ENCODE data around the gene PHLDB1. TPM values are rescaled to one million over a fixed set of nuclear protein-coding genes. Genes with fewer than 3 reads are reported as not detected.

PHLDB1 gene
- total RNA-seq, 1 experiment from 2014 or later, result 37.1 TPM

DNA sequence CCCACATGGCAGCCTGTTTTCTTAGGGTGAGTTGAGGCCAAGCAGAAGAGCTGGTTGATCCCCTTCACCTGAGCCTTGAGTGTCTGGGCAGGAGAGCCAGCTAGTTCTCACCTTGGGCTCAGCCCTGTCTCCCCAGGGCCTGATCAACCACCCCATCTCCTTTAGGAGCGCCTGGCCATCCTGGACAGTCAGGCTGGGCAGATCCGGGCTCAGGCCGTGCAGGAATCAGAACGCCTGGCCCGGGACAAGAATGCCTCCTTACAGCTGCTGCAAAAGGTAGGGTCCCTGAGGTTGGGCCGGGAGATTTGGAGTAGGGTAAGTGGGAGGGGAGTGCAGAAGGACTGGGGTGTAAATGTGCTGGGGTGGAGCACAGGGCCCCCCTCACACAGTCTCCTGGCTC, 31.3 kb downstream of the PHLDB1 start:
- BruUV-seq (replicated peaks), result no TSS peak
- H3K36me3 Mint-ChIP-seq (ENCODE audit: insufficient read depth, unreplicated experiment), result peaks cover 18% of the 10 kb centered on the region

DNA sequence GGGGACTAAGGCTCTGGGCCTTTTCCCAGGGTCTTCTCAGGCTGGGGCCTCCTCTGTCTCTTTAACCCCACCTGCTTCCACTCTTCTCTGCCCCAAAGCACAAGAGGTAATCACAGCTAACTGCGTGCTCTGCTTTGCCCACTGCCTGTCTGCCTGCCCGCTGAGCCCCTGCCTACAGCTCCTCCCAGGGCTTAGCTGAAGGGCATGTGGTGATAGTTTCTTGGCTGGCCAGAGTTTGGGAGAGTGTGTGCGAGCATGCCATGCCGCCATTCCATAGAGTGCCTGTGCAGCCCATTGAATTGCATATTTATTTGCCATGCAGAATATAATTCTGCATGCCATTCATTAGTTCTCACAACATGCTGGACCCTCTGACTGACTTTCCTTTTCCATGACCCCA, 32.5 kb downstream of the PHLDB1 start:
- CTCF ChIA-PET, result no interaction called here
- no peak overlapping the region for H3K4me3 Mint-ChIP-seq (ENCODE audit: low read depth, unreplicated experiment)
- no peaks in the 10 kb centered on the region for H3K9me3 Mint-ChIP-seq (ENCODE audit: low read depth, unreplicated experiment)
- peaks cover 11% of the 10 kb centered on the region for H3K4me1 Mint-ChIP-seq (ENCODE audit: low read depth, unreplicated experiment)
- H3K27ac Mint-ChIP-seq (ENCODE audit: unreplicated experiment), result no peak overlapping the region
- no peak for DNase-seq
- no peaks in the 10 kb centered on the region for H3K27me3 Mint-ChIP-seq (ENCODE audit: unreplicated experiment)
- peaks cover 12% of the 10 kb centered on the region for H3K36me3 Mint-ChIP-seq (ENCODE audit: insufficient read depth, unreplicated experiment)
- BruUV-seq (replicated peaks), result no TSS peak
- TF ChIP-seq, protein P1, sequence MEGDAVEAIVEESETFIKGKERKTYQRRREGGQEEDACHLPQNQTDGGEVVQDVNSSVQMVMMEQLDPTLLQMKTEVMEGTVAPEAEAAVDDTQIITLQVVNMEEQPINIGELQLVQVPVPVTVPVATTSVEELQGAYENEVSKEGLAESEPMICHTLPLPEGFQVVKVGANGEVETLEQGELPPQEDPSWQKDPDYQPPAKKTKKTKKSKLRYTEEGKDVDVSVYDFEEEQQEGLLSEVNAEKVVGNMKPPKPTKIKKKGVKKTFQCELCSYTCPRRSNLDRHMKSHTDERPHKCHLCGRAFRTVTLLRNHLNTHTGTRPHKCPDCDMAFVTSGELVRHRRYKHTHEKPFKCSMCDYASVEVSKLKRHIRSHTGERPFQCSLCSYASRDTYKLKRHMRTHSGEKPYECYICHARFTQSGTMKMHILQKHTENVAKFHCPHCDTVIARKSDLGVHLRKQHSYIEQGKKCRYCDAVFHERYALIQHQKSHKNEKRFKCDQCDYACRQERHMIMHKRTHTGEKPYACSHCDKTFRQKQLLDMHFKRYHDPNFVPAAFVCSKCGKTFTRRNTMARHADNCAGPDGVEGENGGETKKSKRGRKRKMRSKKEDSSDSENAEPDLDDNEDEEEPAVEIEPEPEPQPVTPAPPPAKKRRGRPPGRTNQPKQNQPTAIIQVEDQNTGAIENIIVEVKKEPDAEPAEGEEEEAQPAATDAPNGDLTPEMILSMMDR (IDR thresholded peaks at IDR 0.05; ENCODE audit: unreplicated experiment), result no peak
- intact Hi-C loops (cut with micrococcal nuclease; ENCODE audit: unreplicated experiment), result no loop called here

More for the DNA sequence above, 31.3 kb downstream of the PHLDB1 start:
- no peak for DNase-seq
- Mint-ChIP-seq H3K27ac (ENCODE audit: unreplicated experiment) (no peak overlapping the region), H3K4me1 (ENCODE audit: low read depth, unreplicated experiment) (peaks cover 11% of the 10 kb centered on the region), H3K27me3 (ENCODE audit: unreplicated experiment) (no peaks in the 10 kb centered on the region), H3K4me3 (ENCODE audit: low read depth, unreplicated experiment) (no peak overlapping the region), H3K9me3 (ENCODE audit: low read depth, unreplicated experiment) (no peaks in the 10 kb centered on the region)
- CTCF ChIA-PET, result interaction anchor here (0.6 kb wide), 1 partner anchor 683 kb away, joined by 4 read pairs; no protein-coding TSS in a partner anchor
- TF ChIP-seq, protein P1 (IDR thresholded peaks at IDR 0.05; ENCODE audit: unreplicated experiment), result no peak
- intact Hi-C loops (cut with micrococcal nuclease; ENCODE audit: unreplicated experiment), result no loop called here

DNA sequence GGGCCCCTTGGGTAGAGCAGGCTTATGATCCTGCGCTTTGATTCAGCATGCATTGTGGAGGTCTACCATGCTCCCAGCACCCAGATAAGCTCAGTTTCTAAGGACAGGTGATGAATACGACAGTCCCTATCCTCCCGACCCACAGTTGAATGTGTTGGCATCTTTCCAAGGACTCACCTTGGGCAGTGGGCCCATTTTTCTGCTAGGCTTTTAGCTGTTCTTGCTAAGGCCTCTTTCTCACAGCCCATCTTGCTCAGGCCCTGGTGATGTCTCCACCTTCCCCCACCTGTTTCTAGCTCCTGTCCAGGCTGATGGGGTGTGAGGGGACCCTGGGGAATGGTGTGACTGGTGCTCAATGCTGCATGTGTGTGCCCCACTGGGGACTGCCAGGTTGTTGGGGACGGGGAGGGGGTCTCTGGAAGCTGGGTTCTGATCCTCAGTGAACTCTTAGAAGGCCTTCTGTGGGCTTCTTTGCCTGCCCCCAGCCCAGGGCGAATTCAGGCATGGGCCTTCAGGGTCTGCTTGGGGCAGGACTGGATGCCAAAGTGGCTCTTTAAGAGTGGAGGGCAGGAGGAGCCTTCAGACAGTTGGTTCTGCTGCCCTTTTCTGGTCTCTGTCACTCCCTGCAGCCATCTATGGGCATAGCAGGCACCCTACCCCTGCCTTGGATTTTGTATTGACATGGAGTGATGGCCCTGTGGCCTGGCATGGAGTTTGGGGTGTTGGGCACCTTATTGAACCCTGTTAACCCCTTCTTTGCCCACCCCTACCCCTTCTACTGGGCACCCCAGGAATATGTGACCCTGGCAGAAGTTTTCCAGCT, 33.1 kb downstream of the PHLDB1 start:
- TF ChIP-seq, protein P1 (IDR thresholded peaks at IDR 0.05; ENCODE audit: unreplicated experiment), result no peak
- H3K27ac Mint-ChIP-seq (ENCODE audit: unreplicated experiment), result no peak overlapping the region
- DNase-seq, result peak; percentile 3
- no peaks in the 10 kb centered on the region for H3K9me3 Mint-ChIP-seq (ENCODE audit: low read depth, unreplicated experiment)
- peaks cover 7% of the 10 kb centered on the region for H3K36me3 Mint-ChIP-seq (ENCODE audit: insufficient read depth, unreplicated experiment)
- no TSS peak for BruUV-seq (replicated peaks)
- H3K4me3 Mint-ChIP-seq (ENCODE audit: low read depth, unreplicated experiment), result no peak overlapping the region
- H3K4me1 Mint-ChIP-seq (ENCODE audit: low read depth, unreplicated experiment), result peaks cover 11% of the 10 kb centered on the region
- intact Hi-C loops (cut with micrococcal nuclease; ENCODE audit: unreplicated experiment), result no loop called here
- CTCF ChIA-PET, result no interaction called here
- no peaks in the 10 kb centered on the region for H3K27me3 Mint-ChIP-seq (ENCODE audit: unreplicated experiment)

DNA sequence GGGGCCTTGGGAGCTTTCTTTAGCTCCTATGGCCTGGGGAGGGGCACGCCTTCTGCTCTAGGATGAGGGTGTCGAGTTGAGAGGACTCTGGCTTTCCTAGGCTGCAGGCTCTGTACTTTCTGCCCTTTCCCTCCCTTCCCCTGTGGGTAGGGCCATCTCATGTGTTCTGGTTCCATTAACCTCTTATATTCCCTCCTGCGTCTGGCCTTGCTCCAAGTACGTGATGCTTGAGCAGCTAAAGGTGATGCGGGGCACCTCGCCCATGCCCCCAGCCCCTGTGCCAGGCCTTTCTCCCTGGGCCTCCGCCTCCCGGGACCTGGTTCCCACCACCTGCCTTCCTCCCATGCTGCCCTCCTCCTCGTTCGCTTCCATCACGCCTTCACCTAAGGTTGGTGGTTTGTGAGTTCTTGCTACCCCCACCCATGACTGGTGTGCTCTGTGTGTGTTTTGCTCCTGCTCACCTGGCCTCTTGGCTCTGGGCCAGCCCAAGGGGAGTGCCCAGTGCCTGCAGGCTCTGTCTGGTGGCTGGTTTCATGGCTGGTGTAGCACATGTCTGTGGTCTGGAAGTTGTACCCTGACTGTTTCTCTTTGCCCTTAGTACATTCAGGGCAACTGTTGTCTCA, 34.1 kb downstream of the PHLDB1 start:
- Mint-ChIP-seq H3K4me3 (ENCODE audit: low read depth, unreplicated experiment) (no peak overlapping the region), H3K9me3 (ENCODE audit: low read depth, unreplicated experiment) (no peaks in the 10 kb centered on the region), H3K4me1 (ENCODE audit: low read depth, unreplicated experiment) (peaks cover 11% of the 10 kb centered on the region), H3K27me3 (ENCODE audit: unreplicated experiment) (no peaks in the 10 kb centered on the region), H3K36me3 (ENCODE audit: insufficient read depth, unreplicated experiment) (peaks cover 10% of the 10 kb centered on the region), H3K27ac (ENCODE audit: unreplicated experiment) (no peak overlapping the region)
- intact Hi-C loops (cut with micrococcal nuclease; ENCODE audit: unreplicated experiment), result no loop called here
- DNase-seq, result peak; percentile 54
- CTCF ChIA-PET, result interaction anchor here (0.7 kb wide), 1 partner anchor 9 kb away, joined by 4 read pairs; no protein-coding TSS in a partner anchor
- BruUV-seq (replicated peaks), result no TSS peak
- TF ChIP-seq, protein P1 (IDR thresholded peaks at IDR 0.05; ENCODE audit: unreplicated experiment), result no peak
